SK-N-SH (cell line): ENCODE data around the gene ANKRD12.

Source experiments
- MEF2A ChIP-seq: IDR thresholded peaks from 2 replicates; pipeline ENCODE4 v1.4.0; 2012; ENCODE audit warnings: low read depth, borderline replicate concordance
- MXI1 ChIP-seq: IDR thresholded peaks from 2 replicates; pipeline ENCODE4 v1.6.1; 2012; ENCODE audit warnings: mild to moderate bottlenecking, low read depth, low read length, improper control_type of control experiment
- POLR2AphosphoS5 ChIP-seq: IDR thresholded peaks from 2 replicates; pipeline ENCODE4 v1.6.1; 2012; ENCODE audit warnings: low read depth, low read length

DNA sequence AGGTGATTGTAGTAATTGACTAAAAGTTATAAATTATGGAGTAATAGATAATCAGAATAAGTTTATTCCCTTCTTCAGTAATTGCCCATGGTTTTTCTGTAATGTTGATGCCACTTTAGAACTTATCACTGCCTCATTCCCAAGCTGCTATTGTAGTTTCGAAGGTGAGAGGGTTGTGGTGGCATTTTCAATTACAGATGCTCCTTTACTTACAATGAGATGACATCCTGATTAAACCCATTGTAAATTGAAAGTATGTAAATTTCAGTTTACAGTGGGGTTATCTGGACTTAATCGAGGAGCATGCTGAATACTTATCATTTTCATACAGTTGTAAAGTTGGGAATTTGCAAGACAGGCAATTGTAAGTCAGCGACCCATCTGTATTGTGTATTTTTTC lies 31.2 kb upstream of the ANKRD12 start:
- TF ChIP-seq POLR2AphosphoS5: no peak
- TF ChIP-seq MEF2A: no peak
- TF ChIP-seq MXI1: no peak
